ENCODE results near the gene TRIM46.
"Not testable (repeated sequence)": the region's sequence is repeated elsewhere in the genome, so short reads cannot be mapped to it uniquely, and the experiment has no call there.

GRCh38 chr1:155211381-155212050 lies 37.9 kb downstream of the TRIM46 start:
- not testable (repeated sequence) for TF ChIP-seq POLR2AphosphoS5 (IDR thresholded peaks at IDR 0.05; ENCODE audit: low read depth, low read length); POLR2A (IDR thresholded peaks at IDR 0.05; ENCODE audit: low read depth, low read length); TAF1 (IDR thresholded peaks at IDR 0.05; ENCODE audit: borderline replicate concordance, low read depth, low read length)

All from GM12892 (cell line).